CD4-positive, alpha-beta memory T cell (primary cell): ENCODE data around the gene GYG2. TPM values are rescaled to one million over a fixed set of nuclear protein-coding genes. Genes with fewer than 3 reads are reported as not detected.
"Not testable (repeated sequence)": the region's sequence is repeated elsewhere in the genome, so short reads cannot be mapped to it uniquely, and the experiment has no call there.

Experiments
- CTCF ChIA-PET: fragments of 350-600 bp; sonication (Branson Sonifier 250); formaldehyde crosslinking; loops from one replicate; lab custom pipeline; 2021; ENCODE audit warnings: inconsistent platforms; ENCODE audit not compliant: partially characterized antibody; lab: Charles Lee
- POLR2A ChIA-PET: fragments of 350-600 bp; sonication (Branson Sonifier 250); formaldehyde crosslinking; loops from one replicate; lab custom pipeline; 2021; ENCODE audit not compliant: partially characterized antibody; lab: Charles Lee
- DNase-seq, 5 donors: peaks; one replicate each; pipeline versions ENCODE4 v3.0.0 to v3.0.0-alpha.2; 2020 to 2022; ENCODE audit warnings: mixed read lengths in 1 of 5
- H3K27ac ChIP-seq: one replicate; pipeline ENCODE4 v1.7.0; 2013; ENCODE audit warnings: low read depth, low read length
- H3K27me3 ChIP-seq: 2 replicates; pipeline ENCODE4 v1.7.0; 2013; ENCODE audit warnings: mild to moderate bottlenecking, low read length, moderate library complexity; ENCODE audit not compliant: insufficient read depth
- H3K36me3 ChIP-seq: 2 replicates; pipeline ENCODE4 v1.7.0; 2013; ENCODE audit warnings: mild to moderate bottlenecking, low read length, moderate library complexity; ENCODE audit not compliant: insufficient read depth
- H3K4me1 ChIP-seq: 2 replicates; pipeline ENCODE4 v1.7.0; 2013; ENCODE audit warnings: mild to moderate bottlenecking, low read length, moderate library complexity; ENCODE audit not compliant: insufficient read depth
- H3K4me3 ChIP-seq, 2 donors: one replicate each; pipeline ENCODE4 v1.7.0; 2013; ENCODE audit warnings: low read length in 2 of 2, mild to moderate bottlenecking in 1 of 2
- H3K9me3 ChIP-seq, 2 donors: one replicate each; pipeline ENCODE4 v1.7.0; 2013; ENCODE audit warnings: low read length in 2 of 2, control low read depth in 1 of 2; ENCODE audit not compliant: control insufficient read depth in 1 of 2
- H3K27ac Mint-ChIP-seq, 7 donors: one replicate each; pipeline ENCODE4 v1.8.0; 2020 to 2021; ENCODE audit warnings: mixed read lengths in 7 of 7, mild to moderate bottlenecking in 6 of 7, inconsistent platforms in 3 of 7, moderate library complexity in 3 of 7
- H3K27me3 Mint-ChIP-seq, 2 donors: one replicate each; pipeline ENCODE4 v1.8.0; 2020 to 2021; ENCODE audit warnings: mixed read lengths in 2 of 2
- H3K36me3 Mint-ChIP-seq, 2 donors: one replicate each; pipeline ENCODE4 v1.8.0; 2020 to 2021; ENCODE audit warnings: mixed read lengths in 2 of 2, inconsistent platforms in 1 of 2, mild to moderate bottlenecking in 1 of 2
- H3K4me1 Mint-ChIP-seq, 4 donors: one replicate each; pipeline ENCODE4 v1.8.0; 2020 to 2021; ENCODE audit warnings: mixed read lengths in 4 of 4, mild to moderate bottlenecking in 1 of 4
- H3K4me3 Mint-ChIP-seq, 8 donors: one replicate each; pipeline ENCODE4 v1.8.0; 2020 to 2021; ENCODE audit warnings: mixed read lengths in 8 of 8, mild to moderate bottlenecking in 7 of 8, moderate library complexity in 6 of 8, inconsistent platforms in 3 of 8
- H3K9me3 Mint-ChIP-seq, 8 donors: one replicate each; pipeline ENCODE4 v1.8.0; 2020 to 2021; ENCODE audit warnings: mixed read lengths in 8 of 8, mild to moderate bottlenecking in 5 of 8, inconsistent platforms in 3 of 8, moderate library complexity in 1 of 8
- intact Hi-C: fragments of 100-400 bp; cut with micrococcal nuclease; formaldehyde crosslinking; loops from one replicate; pipeline ENCODE4 v1.15.1; 2023
- polyA plus RNA-seq, 2 donors: library from polyadenylated mRNA; unstranded; fragments of 300-500 nt; fragmentation: Illumina TruSeq; gene quantifications; one replicate each; pipeline ENCODE4 v1.2.3, GENCODE V29; 2021
- total RNA-seq, 2 experiments: library from RNA; stranded (reverse); gene quantifications; one replicate each; pipeline ENCODE4 v1.2.3, GENCODE V29; 2021

Gene GYG2
- total and polyA plus RNA-seq, 4 experiments from 2014 or later = not detected

- DNase-seq = no peak
- no peaks in the 10 kb centered on the region for H3K36me3 ChIP-seq
- ChIA-PET CTCF (no interaction called here), POLR2A (no interaction called here)
- H3K4me1 ChIP-seq = no peaks in the 10 kb centered on the region
- peaks cover 0 to 2% (median 0%) of the 10 kb centered on the region in 8 donors for H3K9me3 Mint-ChIP-seq
- H3K9me3 ChIP-seq = no peaks in the 10 kb centered on the region
- H3K4me3 ChIP-seq = no peak overlapping the region
- no peaks in the 10 kb centered on the region for H3K27me3 ChIP-seq
- H3K36me3 Mint-ChIP-seq = peaks cover 0 to 5% of the 10 kb centered on the region in 2 donors
- no peaks in the 10 kb centered on the region for H3K27me3 Mint-ChIP-seq
- H3K27ac Mint-ChIP-seq = no peak overlapping the region
- H3K4me3 Mint-ChIP-seq = no peak overlapping the region
- intact Hi-C loops = no loop called here
- peaks cover 0 to 1% (median 0%) of the 10 kb centered on the region in 4 donors for H3K4me1 Mint-ChIP-seq
- H3K27ac ChIP-seq = no peak overlapping the region
Measured at GRCh38 chrX:2924151-2924550, 95.4 kb downstream of the GYG2 start.

GRCh38 chrX:2926255-2926654 lies 97.5 kb downstream of the GYG2 start:
- H3K4me1 Mint-ChIP-seq, H3K9me3 ChIP-seq, H3K36me3 ChIP-seq, H3K4me1 ChIP-seq, H3K27me3 Mint-ChIP-seq, H3K27ac ChIP-seq, H3K27me3 ChIP-seq, DNase-seq, H3K36me3 Mint-ChIP-seq, H3K9me3 Mint-ChIP-seq, CTCF ChIA-PET, intact Hi-C loops, POLR2A ChIA-PET, H3K4me3 ChIP-seq, H3K4me3 Mint-ChIP-seq: not testable (repeated sequence)
- peak overlapping the region in 2 of 7 donors; percentile 34 to 60 for H3K27ac Mint-ChIP-seq

DNA sequence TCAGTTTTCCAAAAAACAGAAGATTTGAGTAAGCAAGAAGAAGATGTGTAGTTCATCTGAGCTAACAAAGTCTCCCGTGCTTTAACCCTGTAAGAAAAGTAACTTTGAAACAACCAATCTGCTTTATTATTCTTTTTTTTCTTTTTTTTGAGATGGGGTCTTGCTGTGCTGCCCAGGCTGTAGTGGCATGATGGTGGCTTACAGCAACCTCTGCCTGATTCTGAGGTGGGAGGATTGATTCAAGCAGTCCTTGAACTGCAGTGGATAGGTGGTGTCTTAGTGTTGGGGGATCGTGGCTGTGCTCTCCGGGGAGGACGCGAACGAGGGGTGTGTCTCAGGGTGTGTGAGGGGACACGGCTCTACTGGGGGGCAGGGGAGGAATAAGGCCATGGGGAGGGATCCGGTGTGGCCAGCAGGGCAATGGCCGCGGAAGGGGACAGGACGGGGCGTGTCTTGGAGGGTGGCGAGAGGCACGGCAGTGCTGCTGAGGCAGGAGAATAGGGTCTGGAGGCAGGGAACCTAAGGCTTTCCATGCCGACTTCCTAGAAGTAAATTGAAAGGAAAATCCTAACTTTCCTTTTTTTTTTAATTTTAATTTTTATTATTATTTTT lies 98.0 kb downstream of the GYG2 start:
- Histone ChIP-seq H3K9me3 (no peaks in the 10 kb centered on the region), H3K4me1 (no peaks in the 10 kb centered on the region), H3K4me3 (no peak overlapping the region), H3K36me3 (no peaks in the 10 kb centered on the region), H3K27ac (no peak overlapping the region), H3K27me3 (no peaks in the 10 kb centered on the region)
- peaks cover 0 to 5% (median 2%) of the 10 kb centered on the region in 4 donors for H3K4me1 Mint-ChIP-seq
- H3K9me3 Mint-ChIP-seq = peaks cover 0 to 8% (median 1%) of the 10 kb centered on the region in 8 donors
- POLR2A ChIA-PET = no interaction called here
- no peak for DNase-seq
- CTCF ChIA-PET = no interaction called here
- peak overlapping the region in 3 of 8 donors; percentile 28 to 52 (median 49) for H3K4me3 Mint-ChIP-seq
- H3K36me3 Mint-ChIP-seq = no peaks in the 10 kb centered on the region
- no peaks in the 10 kb centered on the region for H3K27me3 Mint-ChIP-seq
- H3K27ac Mint-ChIP-seq = peak overlapping the region in 1 of 7 donors; percentile 60
- intact Hi-C loops = no loop called here

- Mint-ChIP-seq H3K9me3 (peaks cover 0 to 13% (median 4%) of the 10 kb centered on the region in 8 donors), H3K27me3 (no peaks in the 10 kb centered on the region), H3K4me1 (peaks cover 0 to 5% (median 2%) of the 10 kb centered on the region in 4 donors), H3K4me3 (peak overlapping the region; percentile 28 to 84 (median 79)), H3K27ac (peak overlapping the region in 2 of 7 donors; percentile 59 to 81), H3K36me3 (no peaks in the 10 kb centered on the region)
- POLR2A ChIA-PET = no interaction called here
- Histone ChIP-seq H3K4me3 (no peak overlapping the region), H3K4me1 (no peaks in the 10 kb centered on the region), H3K27me3 (no peaks in the 10 kb centered on the region), H3K36me3 (no peaks in the 10 kb centered on the region), H3K9me3 (no peaks in the 10 kb centered on the region), H3K27ac (no peak overlapping the region)
- CTCF ChIA-PET = no interaction called here
- DNase-seq = peak in 1 of 5 donors; percentile 2
- intact Hi-C loops = no loop called here
Measured at GRCh38 chrX:2928191-2928582, 99.5 kb downstream of the GYG2 start.

- H3K4me1 ChIP-seq = no peaks in the 10 kb centered on the region
- intact Hi-C loops = no loop called here
- H3K27me3 ChIP-seq = no peaks in the 10 kb centered on the region
- H3K36me3 ChIP-seq = no peaks in the 10 kb centered on the region
- no peak within 1 kb of the TSS for H3K27ac ChIP-seq
- Mint-ChIP-seq H3K4me1 (peaks cover 0 to 5% (median 2%) of the 10 kb centered on the region in 4 donors), H3K36me3 (no peaks in the 10 kb centered on the region), H3K27ac (peak within 1 kb of the TSS in 3 of 7 donors; percentile 4 to 81 (median 75)), H3K27me3 (no peaks in the 10 kb centered on the region), H3K4me3 (peak within 1 kb of the TSS; percentile 74 to 85 (median 82)), H3K9me3 (peaks cover 0 to 16% (median 4%) of the 10 kb centered on the region in 8 donors)
- H3K4me3 ChIP-seq = no peak within 1 kb of the TSS
- ChIA-PET CTCF (no interaction called here), POLR2A (no interaction called here)
- DNase-seq = peak; percentile 16 to 39 (median 29)
- H3K9me3 ChIP-seq = no peaks in the 10 kb centered on the region
Measured at GRCh38 chrX:2928583-2929434, 100.1 kb downstream of the GYG2 start, which contains the start of gene ARSD. ARSD (minus strand) TSS chrX:2929339; CDS start chrX:2929275, 64 bp downstream.

- DNase-seq = no peak
- POLR2A ChIA-PET = no interaction called here
- Histone ChIP-seq H3K9me3 (no peaks in the 10 kb centered on the region), H3K36me3 (no peaks in the 10 kb centered on the region), H3K27me3 (no peaks in the 10 kb centered on the region), H3K4me3 (no peak overlapping the region), H3K27ac (no peak overlapping the region), H3K4me1 (no peaks in the 10 kb centered on the region)
- CTCF ChIA-PET = no interaction called here
- Mint-ChIP-seq H3K4me1 (peaks cover 0 to 5% (median 2%) of the 10 kb centered on the region in 4 donors), H3K27me3 (peaks cover 1 to 2% of the 10 kb centered on the region in 2 donors), H3K27ac (no peak overlapping the region), H3K36me3 (no peaks in the 10 kb centered on the region), H3K9me3 (peaks cover 0 to 16% (median 4%) of the 10 kb centered on the region in 8 donors), H3K4me3 (no peak overlapping the region)
- intact Hi-C loops = no loop called here
Measured at GRCh38 chrX:2931155-2931554, 102.4 kb downstream of the GYG2 start.

GRCh38 chrX:2931612-2932011 lies 102.9 kb downstream of the GYG2 start:
- ChIA-PET POLR2A (no interaction called here), CTCF (no interaction called here)
- Histone ChIP-seq H3K4me3 (no peak overlapping the region), H3K36me3 (no peaks in the 10 kb centered on the region), H3K27me3 (no peaks in the 10 kb centered on the region), H3K27ac (no peak overlapping the region), H3K4me1 (no peaks in the 10 kb centered on the region), H3K9me3 (no peaks in the 10 kb centered on the region)
- H3K4me3 Mint-ChIP-seq = no peak overlapping the region
- no peak for DNase-seq
- H3K36me3 Mint-ChIP-seq = no peaks in the 10 kb centered on the region
- intact Hi-C loops = no loop called here
- peaks cover 0 to 5% (median 2%) of the 10 kb centered on the region in 4 donors for H3K4me1 Mint-ChIP-seq
- H3K27me3 Mint-ChIP-seq = peaks cover 1 to 2% of the 10 kb centered on the region in 2 donors
- peak overlapping the region in 1 of 7 donors; percentile 41 for H3K27ac Mint-ChIP-seq
- H3K9me3 Mint-ChIP-seq = peaks cover 0 to 16% (median 4%) of the 10 kb centered on the region in 8 donors
